RWPE2 (cell line): ENCODE results near the gene USB1.

Experiments
- ATAC-seq: fragments of 200-7000 bp; cut with Tn5 transposase; 3 replicates; pipeline ENCODE4 v1.9.1; 2021; ENCODE audit warnings: low read depth
- DNase-seq: peaks from one replicate; pipeline ENCODE4 v3.0.0-alpha.2; 2020; ENCODE audit warnings: low spot score
- H3K27ac ChIP-seq: fragments of 450-650 bp; 2 replicates; pipeline ENCODE4 v1.5.1; 2017; ENCODE audit warnings: mild to moderate bottlenecking; ENCODE audit not compliant: poor library complexity, severe bottlenecking
- H3K27me3 ChIP-seq: fragments of 250-450 bp; sonication (Bioruptor Pico); 2 replicates; pipeline ENCODE4 v1.5.1; 2021; ENCODE audit warnings: mild to moderate bottlenecking, moderate library complexity; ENCODE audit not compliant: insufficient read depth, poor library complexity, severe bottlenecking
- H3K36me3 ChIP-seq: fragments of 250-450 bp; sonication (Bioruptor Pico); 2 replicates; pipeline ENCODE4 v1.5.1; 2020; ENCODE audit warnings: low read depth, mild to moderate bottlenecking, moderate library complexity
- H3K4me1 ChIP-seq: fragments of 250-450 bp; sonication (Bioruptor Pico); 2 replicates; pipeline ENCODE4 v1.5.1; 2021; ENCODE audit warnings: mild to moderate bottlenecking, moderate library complexity; ENCODE audit not compliant: insufficient read depth, poor library complexity, severe bottlenecking
- H3K4me3 ChIP-seq: fragments of 250-450 bp; sonication (Bioruptor Pico); 2 replicates; pipeline ENCODE4 v1.5.1; 2021; ENCODE audit warnings: mild to moderate bottlenecking, moderate library complexity; ENCODE audit not compliant: severe bottlenecking
- H3K9me3 ChIP-seq: fragments of 250-450 bp; sonication (Bioruptor Pico); 2 replicates; pipeline ENCODE4 v1.5.1; 2021; ENCODE audit warnings: mild to moderate bottlenecking, moderate library complexity; ENCODE audit not compliant: severe bottlenecking
- TF ChIP-seq, protein P1 (sequence below): fragments of 450-650 bp; IDR thresholded peaks from one replicate; pipeline ENCODE4 v1.5.1; 2017; ENCODE audit warnings: mild to moderate bottlenecking, moderate library complexity; ENCODE audit not compliant: poor library complexity, severe bottlenecking

USB1 gene

DNA sequence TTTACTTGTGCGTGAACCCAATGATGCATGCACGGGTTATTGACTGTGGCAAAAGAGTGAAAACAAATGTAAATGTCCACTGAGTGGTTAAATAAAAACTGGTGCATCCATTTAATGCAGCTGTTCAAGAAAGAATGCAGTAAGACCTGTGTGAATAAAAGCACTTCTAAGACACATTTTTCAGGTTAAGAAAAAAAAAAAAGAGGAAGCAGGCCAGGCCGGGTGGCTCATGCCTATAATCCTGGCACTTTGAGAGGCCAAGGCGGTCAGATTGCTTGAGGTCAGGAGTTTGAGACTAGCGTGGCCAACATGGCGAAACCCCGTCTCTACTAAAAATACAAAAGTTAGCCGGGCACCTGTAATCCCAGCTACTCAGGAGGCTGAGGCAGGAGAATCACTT is 42.1 kb upstream of the USB1 start:
- Histone ChIP-seq H3K27me3 (no peaks in the 10 kb centered on the region), H3K4me3 (no peak overlapping the region), H3K9me3 (no peaks in the 10 kb centered on the region), H3K36me3 (no peaks in the 10 kb centered on the region), H3K4me1 (no peaks in the 10 kb centered on the region), H3K27ac (no peak overlapping the region)
- ATAC-seq = no peak
- DNase-seq = no peak
- TF ChIP-seq, protein P1, sequence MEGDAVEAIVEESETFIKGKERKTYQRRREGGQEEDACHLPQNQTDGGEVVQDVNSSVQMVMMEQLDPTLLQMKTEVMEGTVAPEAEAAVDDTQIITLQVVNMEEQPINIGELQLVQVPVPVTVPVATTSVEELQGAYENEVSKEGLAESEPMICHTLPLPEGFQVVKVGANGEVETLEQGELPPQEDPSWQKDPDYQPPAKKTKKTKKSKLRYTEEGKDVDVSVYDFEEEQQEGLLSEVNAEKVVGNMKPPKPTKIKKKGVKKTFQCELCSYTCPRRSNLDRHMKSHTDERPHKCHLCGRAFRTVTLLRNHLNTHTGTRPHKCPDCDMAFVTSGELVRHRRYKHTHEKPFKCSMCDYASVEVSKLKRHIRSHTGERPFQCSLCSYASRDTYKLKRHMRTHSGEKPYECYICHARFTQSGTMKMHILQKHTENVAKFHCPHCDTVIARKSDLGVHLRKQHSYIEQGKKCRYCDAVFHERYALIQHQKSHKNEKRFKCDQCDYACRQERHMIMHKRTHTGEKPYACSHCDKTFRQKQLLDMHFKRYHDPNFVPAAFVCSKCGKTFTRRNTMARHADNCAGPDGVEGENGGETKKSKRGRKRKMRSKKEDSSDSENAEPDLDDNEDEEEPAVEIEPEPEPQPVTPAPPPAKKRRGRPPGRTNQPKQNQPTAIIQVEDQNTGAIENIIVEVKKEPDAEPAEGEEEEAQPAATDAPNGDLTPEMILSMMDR = no peak

DNA sequence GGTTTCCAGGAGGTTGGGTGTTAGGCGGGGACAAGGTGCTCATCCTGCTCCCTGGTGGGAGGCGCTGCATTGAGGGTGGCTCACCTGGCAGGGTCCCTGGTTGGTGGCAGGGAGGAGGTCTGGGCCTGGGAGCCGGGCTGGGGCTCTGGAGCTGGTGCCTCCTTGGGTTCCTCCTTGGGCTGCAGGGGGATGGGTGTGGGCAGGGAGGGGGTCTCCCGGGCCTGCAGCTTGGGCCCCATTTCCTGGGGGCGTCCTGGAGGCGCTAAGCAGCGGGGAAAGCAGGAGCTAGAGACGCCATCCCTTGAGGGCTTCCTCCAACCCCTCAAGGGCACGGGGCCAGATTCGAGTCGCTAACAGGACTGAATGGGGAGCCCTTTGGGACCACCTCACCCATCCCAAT is 41.4 kb upstream of the USB1 start:
- Histone ChIP-seq H3K27ac (no peak overlapping the region), H3K27me3 (no peaks in the 10 kb centered on the region), H3K4me3 (no peak overlapping the region), H3K9me3 (no peaks in the 10 kb centered on the region), H3K4me1 (no peaks in the 10 kb centered on the region), H3K36me3 (no peaks in the 10 kb centered on the region)
- TF ChIP-seq, protein P1 = no peak
- no peak for ATAC-seq
- DNase-seq = no peak

DNA sequence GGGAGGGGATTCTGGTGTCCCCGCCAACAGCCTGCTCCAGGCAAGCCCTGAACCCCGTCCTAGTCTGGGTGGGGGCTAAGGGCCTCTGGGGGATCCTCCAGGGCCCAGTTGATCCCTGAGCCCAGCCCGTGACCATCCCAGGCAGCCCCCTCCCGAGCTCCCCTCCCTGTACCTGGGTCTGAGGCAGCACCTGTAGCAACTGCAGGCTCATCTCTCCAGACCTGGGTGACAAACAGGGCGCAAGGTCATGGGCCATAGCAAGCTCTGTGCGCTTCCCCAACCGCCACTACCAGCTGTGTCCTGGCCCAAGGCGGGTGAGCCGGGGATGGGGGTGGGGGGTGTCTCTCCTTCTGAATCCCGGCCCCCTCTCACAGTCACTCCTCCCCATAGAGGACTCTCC is 40.9 kb upstream of the USB1 start:
- Histone ChIP-seq H3K27me3 (no peaks in the 10 kb centered on the region), H3K36me3 (no peaks in the 10 kb centered on the region), H3K9me3 (no peaks in the 10 kb centered on the region), H3K27ac (no peak overlapping the region), H3K4me3 (no peak overlapping the region), H3K4me1 (no peaks in the 10 kb centered on the region)
- ATAC-seq (no peak), DNase-seq (no peak)
- TF ChIP-seq, protein P1 = no peak

DNA sequence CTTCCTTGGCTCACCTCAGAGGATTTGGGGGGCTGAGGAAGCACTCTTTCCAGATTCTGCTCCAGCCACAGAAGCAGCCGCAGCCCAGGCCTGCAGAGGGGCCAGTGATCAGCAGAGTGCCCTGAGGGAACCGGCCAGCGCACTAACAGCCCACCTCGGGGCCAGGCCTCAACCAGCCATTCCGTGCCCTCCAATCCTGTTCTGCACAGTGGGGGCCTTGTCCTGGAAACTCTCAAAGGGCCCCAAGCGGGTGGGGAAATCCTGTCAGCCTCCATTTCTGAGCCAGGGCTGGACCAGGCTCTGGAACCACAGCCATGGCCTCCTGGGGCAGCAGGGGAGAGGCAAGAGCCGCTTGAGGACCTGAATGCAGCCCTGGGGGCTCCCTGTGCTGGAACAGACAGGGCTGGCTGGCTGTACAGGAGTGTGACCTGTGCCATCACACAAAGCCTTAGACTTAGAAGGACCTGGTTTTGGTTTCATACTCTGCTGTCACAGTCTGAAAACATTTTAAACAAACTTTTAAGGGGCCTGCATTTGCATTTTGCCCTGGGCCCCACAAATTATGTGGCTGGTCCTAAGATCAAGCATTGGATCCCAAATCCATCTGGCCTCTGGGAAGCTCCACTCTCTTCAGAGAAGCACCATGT is 40.3 kb upstream of the USB1 start:
- DNase-seq (no peak), ATAC-seq (no peak)
- H3K27me3 ChIP-seq = no peaks in the 10 kb centered on the region
- H3K36me3 ChIP-seq = no peaks in the 10 kb centered on the region
- H3K27ac ChIP-seq = no peak overlapping the region
- H3K9me3 ChIP-seq = no peaks in the 10 kb centered on the region
- no peak overlapping the region for H3K4me3 ChIP-seq
- H3K4me1 ChIP-seq = no peaks in the 10 kb centered on the region
- TF ChIP-seq, protein P1 = no peak

DNA sequence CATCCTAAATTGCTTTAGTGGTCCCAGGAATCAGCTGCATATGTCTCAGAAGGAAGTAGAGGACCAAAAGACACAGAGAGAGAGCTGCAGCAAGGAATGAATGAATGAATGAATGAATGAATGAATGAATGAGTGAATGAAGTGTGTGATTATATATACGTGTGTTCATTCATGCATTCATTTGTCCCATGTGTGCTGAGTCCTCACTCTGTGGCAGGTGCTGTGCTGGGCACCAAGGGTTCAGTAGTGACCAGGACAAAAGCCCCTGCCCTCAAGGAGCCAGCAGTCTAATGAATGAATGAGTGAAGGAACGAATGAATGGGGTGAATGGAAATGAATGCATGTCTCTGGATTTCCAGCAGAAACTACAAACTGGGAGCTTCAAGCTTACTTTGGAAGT is 39.7 kb upstream of the USB1 start:
- Histone ChIP-seq H3K4me1 (no peaks in the 10 kb centered on the region), H3K4me3 (no peak overlapping the region), H3K36me3 (no peaks in the 10 kb centered on the region), H3K27ac (no peak overlapping the region), H3K27me3 (no peaks in the 10 kb centered on the region), H3K9me3 (no peaks in the 10 kb centered on the region)
- TF ChIP-seq, protein P1 = no peak
- DNase-seq (no peak), ATAC-seq (no peak)
